Measurements from ENCODE around the gene CARM1. TPM values are rescaled to one million over a fixed set of nuclear protein-coding genes. Genes with fewer than 3 reads are reported as not detected.

CARM1 gene
- total RNA-seq, 2 experiments from 2014 or later = 83.6 to 85.1 TPM

- CTCF ChIA-PET = interaction anchor here (0.8 kb wide), 1 partner anchor 81 kb away, joined by 4 read pairs; no protein-coding TSS in a partner anchor
- POLR2A ChIA-PET = no interaction called here
Measured at GRCh38 chr19:10945264-10945663, 73.9 kb downstream of the CARM1 start.

DNA sequence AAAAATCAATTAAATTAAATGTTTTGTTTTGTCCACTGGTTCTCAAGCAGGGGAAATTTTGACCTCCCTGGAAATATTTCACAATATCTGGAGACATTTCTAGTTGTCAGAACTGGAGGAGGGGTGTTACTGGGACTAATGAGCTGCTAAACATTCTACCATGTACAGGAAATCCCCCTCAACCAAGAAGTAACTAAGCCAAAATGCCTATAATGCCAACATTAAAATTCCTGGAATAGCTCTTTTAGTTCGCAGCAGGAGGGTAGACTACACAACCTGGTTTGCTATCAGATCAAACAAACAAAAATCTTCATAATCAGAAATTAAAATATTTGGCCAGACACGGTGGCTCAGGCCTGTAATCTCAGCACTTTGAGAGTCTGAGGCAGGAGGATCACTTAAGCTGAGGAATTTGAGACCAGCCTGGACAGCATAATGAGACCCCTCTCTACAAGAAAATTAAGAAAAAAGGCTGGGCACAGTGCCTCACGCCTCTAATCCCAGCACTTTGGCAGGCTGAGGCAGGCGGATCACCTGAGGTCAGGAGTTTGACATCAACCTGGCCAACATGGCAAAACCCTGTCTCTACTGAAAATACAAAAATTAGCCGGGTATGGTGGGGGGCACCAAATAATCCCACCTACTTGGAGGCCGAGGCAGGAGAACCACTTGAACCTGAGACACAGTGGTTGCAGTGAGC lies 75.8 kb downstream of the CARM1 start:
- ChIA-PET POLR2A (no interaction called here), CTCF (no interaction called here)

GRCh38 chr19:10952809-10953208 lies 81.5 kb downstream of the CARM1 start:
- CTCF ChIA-PET = no interaction called here
- POLR2A ChIA-PET = no interaction called here

DNA sequence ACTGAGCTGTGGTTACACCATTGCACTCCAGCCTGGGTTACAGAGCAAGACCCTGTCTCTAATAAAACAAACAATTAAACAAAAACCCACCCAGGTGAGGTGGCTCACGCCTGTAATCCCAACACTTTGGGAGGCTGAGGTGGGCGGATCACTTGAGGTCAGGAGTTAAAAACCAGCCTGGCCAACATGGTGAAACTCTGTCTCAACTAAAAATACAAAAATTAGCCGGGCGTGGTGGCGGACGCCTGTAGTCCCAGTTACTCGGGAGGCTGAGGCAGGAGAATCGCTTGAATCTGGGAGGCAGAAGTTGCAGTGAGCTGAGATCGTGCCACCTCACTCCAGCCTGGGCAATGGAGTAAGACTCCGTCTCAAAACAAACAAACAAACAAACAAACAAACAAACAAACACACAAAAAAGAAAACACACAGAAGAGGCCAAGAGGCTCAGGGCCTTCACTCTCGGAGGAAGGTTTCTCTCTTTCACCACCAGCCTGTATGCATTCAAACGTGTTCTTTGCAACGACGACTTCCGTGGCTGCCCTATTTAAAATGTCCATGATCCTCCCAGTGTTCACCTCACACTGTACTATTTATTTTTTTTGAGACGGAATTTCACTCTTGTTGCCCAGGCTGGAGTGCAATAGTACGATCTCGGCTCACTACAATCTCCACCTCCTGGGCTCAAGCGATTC lies 88.1 kb downstream of the CARM1 start:
- POLR2A ChIA-PET = interaction anchor here (0.5 to 1.5 kb wide), 2 partner anchors 17 to 122 kb away, joined by 5 to 10 read pairs; no protein-coding TSS in a partner anchor
- CTCF ChIA-PET = interaction anchor here (0.6 to 1.5 kb wide), 5 partner anchors 10 to 193 kb away, joined by 3 to 7 read pairs (median 3); no protein-coding TSS in a partner anchor

DNA sequence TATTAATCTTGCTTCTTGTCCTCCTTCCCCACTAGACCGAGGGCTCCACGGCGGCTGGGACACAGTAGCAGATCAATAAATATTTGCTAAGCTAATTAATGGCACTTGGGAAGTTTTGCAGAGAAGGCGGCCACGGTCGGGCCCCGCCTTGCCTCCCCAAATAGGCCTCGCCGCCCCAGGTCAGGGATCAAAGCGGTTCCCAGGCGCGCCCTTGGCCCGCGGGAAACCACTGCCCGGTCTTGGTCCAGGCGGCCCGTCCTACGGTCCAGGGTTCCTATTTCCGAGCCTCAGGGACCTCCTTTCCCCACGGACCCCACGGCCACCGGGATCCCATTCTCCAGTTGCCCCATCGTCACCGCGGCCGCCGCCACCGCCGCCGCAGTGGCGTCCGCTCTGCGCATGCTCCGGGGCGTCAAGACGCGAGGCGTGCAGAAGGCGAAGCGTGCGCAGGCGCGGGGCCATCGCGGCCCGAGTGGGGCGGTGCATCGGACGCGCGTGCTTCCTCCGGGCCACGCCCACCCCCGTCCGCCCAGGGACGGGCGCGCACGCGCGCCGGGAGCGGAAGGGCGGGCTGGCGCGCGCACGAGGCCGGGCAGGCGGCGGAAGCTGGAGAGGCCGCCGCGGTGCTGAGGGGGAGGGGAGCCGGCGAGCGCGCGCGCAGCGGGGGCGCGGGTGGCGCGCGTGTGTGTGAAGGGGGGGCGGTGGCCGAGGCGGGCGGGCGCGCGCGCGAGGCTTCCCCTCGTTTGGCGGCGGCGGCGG lies 89.1 kb downstream of the CARM1 start, which contains the start of gene SMARCA4:
Gene SMARCA4 (plus strand): TSS at position 717 of the 759 bp plus-strand sequence. CDS start 23,122 bp downstream, outside the sequence.
- CTCF ChIA-PET = interaction anchor here (0.6 to 1.5 kb wide), 7 partner anchors 10 to 522 kb away, joined by 3 to 7 read pairs (median 3); no protein-coding TSS in a partner anchor
- POLR2A ChIA-PET = interaction anchor here (0.5 to 1.5 kb wide), 3 partner anchors 18 to 129 kb away, joined by 4 to 10 read pairs (median 5); partner anchors contain the start of gene LDLR

GRCh38 chr19:10961073-10961860 lies 89.9 kb downstream of the CARM1 start:
- ChIA-PET POLR2A (interaction anchor here (1.0 to 1.5 kb wide), 3 partner anchors 19 to 129 kb away, joined by 4 to 6 read pairs (median 5); partner anchors contain the start of gene LDLR), CTCF (interaction anchor here (0.6 to 1.2 kb wide), 5 partner anchors 9 to 522 kb away, joined by 3 read pairs; no protein-coding TSS in a partner anchor)

GRCh38 chr19:10962863-10963262 lies 91.5 kb downstream of the CARM1 start:
- ChIA-PET CTCF (interaction anchor here (0.6 to 1.5 kb wide), 4 partner anchors 20 to 579 kb away, joined by 3 to 12 read pairs (median 4); no protein-coding TSS in a partner anchor), POLR2A (interaction anchor here (0.6 kb wide), 1 partner anchor 12 kb away, joined by 4 read pairs; no protein-coding TSS in a partner anchor)

- ChIA-PET CTCF (interaction anchor here (0.5 to 1.5 kb wide), 5 partner anchors 21 to 185 kb away, joined by 3 to 12 read pairs (median 3); no protein-coding TSS in a partner anchor), POLR2A (interaction anchor here (0.6 to 0.8 kb wide), 3 partner anchors 12 to 1402 kb away, joined by 3 read pairs; partner anchors contain the start of gene ZNF442)
Measured at GRCh38 chr19:10963865-10964264, 92.5 kb downstream of the CARM1 start.

- CTCF ChIA-PET = no interaction called here
- POLR2A ChIA-PET = no interaction called here
Measured at GRCh38 chr19:10964903-10965302, 93.5 kb downstream of the CARM1 start.

GRCh38 chr19:10965398-10965797 lies 94.0 kb downstream of the CARM1 start:
- CTCF ChIA-PET = no interaction called here

DNA sequence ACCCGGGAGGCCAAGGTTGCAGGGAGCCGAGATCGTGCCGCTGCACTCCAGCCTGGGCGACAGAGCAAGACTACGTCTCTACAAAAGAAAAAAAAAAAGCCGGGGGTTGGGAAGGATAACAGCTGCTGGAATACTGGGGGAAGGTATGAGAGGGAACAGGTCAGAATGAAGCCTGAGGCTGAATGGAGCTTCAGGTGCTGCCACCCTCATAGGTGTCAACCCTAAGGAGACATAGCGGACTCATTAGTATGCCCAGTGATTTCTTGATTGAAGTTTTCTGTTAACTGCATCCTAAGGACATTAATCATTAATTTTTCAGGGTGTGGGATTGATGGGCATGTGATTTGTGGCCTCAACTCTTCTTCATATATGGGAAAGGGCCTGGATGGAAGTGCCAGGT lies 95.5 kb downstream of the CARM1 start:
- POLR2A ChIA-PET = no interaction called here
- CTCF ChIA-PET = interaction anchor here (0.6 to 1.3 kb wide), 4 partner anchors 25 to 101 kb away, joined by 3 to 4 read pairs (median 3); no protein-coding TSS in a partner anchor

More at GRCh38 chr19:10965398-10965797, 94.0 kb downstream of the CARM1 start:
- POLR2A ChIA-PET = no interaction called here

DNA sequence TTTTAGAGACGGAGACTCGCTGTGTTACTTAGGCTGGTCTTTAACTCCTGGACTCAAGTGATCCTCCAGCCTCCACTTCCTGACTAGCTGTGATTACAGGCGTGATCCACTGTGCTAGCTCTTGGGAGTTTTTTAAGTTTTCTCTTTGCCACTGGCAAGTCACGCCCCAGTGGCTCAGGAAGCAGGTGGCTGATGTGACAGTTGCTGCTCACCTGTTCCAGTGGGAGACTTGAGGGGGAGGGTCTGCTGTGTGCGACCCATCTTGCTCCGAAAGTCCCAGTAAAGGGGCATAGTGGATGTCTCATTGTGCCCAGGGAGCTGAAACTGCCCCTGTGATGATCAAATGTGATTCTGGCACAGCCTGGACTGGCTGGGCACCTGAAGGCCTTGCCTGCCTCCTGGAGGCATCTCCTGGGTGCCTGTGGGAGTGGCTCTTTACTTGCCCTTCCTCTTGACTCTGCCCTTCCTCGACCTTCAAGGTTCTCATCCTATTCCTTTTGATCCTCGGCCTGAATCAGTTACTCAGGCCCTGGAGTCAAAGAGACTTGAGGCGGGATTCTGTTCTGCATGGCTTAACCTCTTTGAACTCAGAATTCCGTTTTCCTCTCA lies 97.3 kb downstream of the CARM1 start:
- CTCF ChIA-PET = no interaction called here

GRCh38 chr19:10971107-10971726 lies 99.9 kb downstream of the CARM1 start:
- POLR2A ChIA-PET = no interaction called here

More for the DNA sequence above, 97.3 kb downstream of the CARM1 start:
- POLR2A ChIA-PET = no interaction called here

More at GRCh38 chr19:10971107-10971726, 99.9 kb downstream of the CARM1 start:
- CTCF ChIA-PET = interaction anchor here (0.9 to 1.4 kb wide), 4 partner anchors 10 to 40 kb away, joined by 3 to 4 read pairs (median 4); partner anchors contain the start of gene SMARCA4

Other genes starting within 250 kb of the CARM1 start
- 10 to 100 TPM; 70.6 to 74.6 TPM for gene SLC44A2, start 246.0 kb upstream of the CARM1 start, total RNA-seq
- gene ILF3, start 217.2 kb upstream of the CARM1 start, total RNA-seq = 100 to 1,000 TPM; 476 to 479 TPM
- gene QTRT1, start 170.1 kb upstream of the CARM1 start, total RNA-seq = 10 to 100 TPM; 69.9 to 72.7 TPM
- 100 to 1,000 TPM; 144 to 150 TPM for gene DNM2, start 153.5 kb upstream of the CARM1 start, total RNA-seq
- gene TMED1, start 35.3 kb upstream of the CARM1 start, total RNA-seq = 10 to 100 TPM; 13.4 to 14.2 TPM
- under 1 TPM; 0.44 to 0.48 TPM for gene C19orf38, start 23.1 kb upstream of the CARM1 start, total RNA-seq
- gene YIPF2, start 57.1 kb downstream of the CARM1 start, total RNA-seq = 10 to 100 TPM; 28.4 to 30.8 TPM
- 10 to 100 TPM; 19.8 to 19.9 TPM for gene TIMM29, start 57.3 kb downstream of the CARM1 start, total RNA-seq
- gene SMARCA4, start 89.5 kb downstream of the CARM1 start, total RNA-seq = 100 to 1,000 TPM; 119 to 120 TPM
- 10 to 100 TPM; 65.6 to 67.9 TPM for gene LDLR, start 217.9 kb downstream of the CARM1 start, total RNA-seq

Measured in activated CD8-positive, alpha-beta memory T cell treated with anti-CD3 and anti-CD28 coated beads for 36 hours (primary cell).